H9 (cell line): ENCODE data around the gene SLC25A12. TPM values are rescaled to one million over a fixed set of nuclear protein-coding genes. Genes with fewer than 3 reads are reported as not detected.

Experiments
- DNase-seq: peaks from one replicate; pipeline ENCODE4 v3.0.0-alpha.2; 2017
- H2AFZ ChIP-seq: one replicate; pipeline ENCODE4 v1.6.1; 2013; ENCODE audit warnings: mild to moderate bottlenecking, low read length, control low read depth, moderate library complexity
- H2AK5ac ChIP-seq: 2 replicates; pipeline ENCODE4 v1.6.1; 2013; ENCODE audit warnings: low read length, control low read depth, mixed read lengths; ENCODE audit not compliant: insufficient read length
- H2BK120ac ChIP-seq: one replicate; pipeline ENCODE4 v1.6.1; 2013; ENCODE audit warnings: low read depth, mild to moderate bottlenecking, low read length, control low read depth, inconsistent platforms; ENCODE audit not compliant: poor library complexity, severe bottlenecking
- H2BK12ac ChIP-seq: 2 replicates; pipeline ENCODE4 v1.6.1; 2013; ENCODE audit warnings: low read length, control low read depth, mixed read lengths, low read depth; ENCODE audit not compliant: insufficient read length
- H2BK15ac ChIP-seq: 2 replicates; pipeline ENCODE4 v1.6.1; 2013; ENCODE audit warnings: low read depth, low read length, control low read depth
- H2BK20ac ChIP-seq: one replicate; pipeline ENCODE4 v1.6.1; 2013; ENCODE audit warnings: low read depth, mild to moderate bottlenecking, low read length, control low read depth, inconsistent platforms; ENCODE audit not compliant: poor library complexity, severe bottlenecking
- H2BK5ac ChIP-seq: 2 replicates; pipeline ENCODE4 v1.6.1; 2013; ENCODE audit warnings: low read length, control low read depth, mixed read lengths; ENCODE audit not compliant: insufficient read length
- H3K14ac ChIP-seq: 2 replicates; pipeline ENCODE4 v1.6.1; 2013; ENCODE audit warnings: low read length, control low read depth; ENCODE audit not compliant: insufficient read depth
- H3K18ac ChIP-seq: 2 replicates; pipeline ENCODE4 v1.6.1; 2013; ENCODE audit warnings: low read depth, mild to moderate bottlenecking, mixed read lengths, low read length, control low read depth; ENCODE audit not compliant: insufficient read length
- H3K23ac ChIP-seq: 2 replicates; pipeline ENCODE4 v1.6.1; 2013; ENCODE audit warnings: low read length, control low read depth, mixed read lengths, low read depth; ENCODE audit not compliant: insufficient read length
- H3K23me2 ChIP-seq: 2 replicates; pipeline ENCODE4 v1.6.1; 2013; ENCODE audit warnings: low read depth, mild to moderate bottlenecking, mixed read lengths, low read length, control low read depth; ENCODE audit not compliant: insufficient read length, poor library complexity, severe bottlenecking
- H3K27ac ChIP-seq: 2 replicates; pipeline ENCODE4 v1.5.1; 2013; ENCODE audit warnings: low read length, control low read depth, mixed read lengths, low read depth; ENCODE audit not compliant: insufficient read length
- H3K27me3 ChIP-seq: 2 replicates; pipeline ENCODE4 v1.6.1; 2013; ENCODE audit warnings: low read length, control low read depth, inconsistent platforms; ENCODE audit not compliant: insufficient read depth
- H3K4ac ChIP-seq: 2 replicates; pipeline ENCODE4 v1.6.1; 2013; ENCODE audit warnings: low read depth, mild to moderate bottlenecking, control low read depth, inconsistent platforms, low read length, moderate library complexity
- H3K4me1 ChIP-seq: 2 replicates; pipeline ENCODE4 v1.6.1; 2013; ENCODE audit warnings: low read length, control low read depth, inconsistent platforms; ENCODE audit not compliant: insufficient read depth
- H3K4me2 ChIP-seq: 2 replicates; pipeline ENCODE4 v1.6.1; 2013; ENCODE audit warnings: low read length, control low read depth, mixed read lengths; ENCODE audit not compliant: insufficient read length, insufficient read depth
- H3K56ac ChIP-seq: 2 replicates; pipeline ENCODE4 v1.6.1; 2013; ENCODE audit warnings: low read depth, mild to moderate bottlenecking, mixed read lengths, low read length, control low read depth; ENCODE audit not compliant: insufficient read length
- H3K79me1 ChIP-seq: 2 replicates; pipeline ENCODE4 v1.6.1; 2013; ENCODE audit warnings: low read depth, mild to moderate bottlenecking, moderate library complexity, low read length, control low read depth, inconsistent platforms; ENCODE audit not compliant: insufficient read depth, poor library complexity, severe bottlenecking
- H3K79me2 ChIP-seq: 2 replicates; pipeline ENCODE4 v1.6.1; 2013; ENCODE audit warnings: low read length, control low read depth, inconsistent platforms; ENCODE audit not compliant: insufficient read depth
- H3K9ac ChIP-seq: 2 replicates; pipeline ENCODE4 v1.6.1; 2013; ENCODE audit warnings: low read length, control low read depth, mixed read lengths; ENCODE audit not compliant: insufficient read length; ENCODE audit errors: extremely low read depth
- H3K9me3 ChIP-seq: one replicate; pipeline ENCODE4 v1.6.1; 2013; ENCODE audit warnings: low read depth, low read length, inconsistent platforms; ENCODE audit not compliant: control insufficient read depth
- H3T11ph ChIP-seq: one replicate; pipeline ENCODE4 v1.6.1; 2013; ENCODE audit warnings: mild to moderate bottlenecking, low read length, control low read depth, inconsistent platforms
- H4K20me1 ChIP-seq: one replicate; pipeline ENCODE4 v1.6.1; 2013; ENCODE audit not compliant: control insufficient read depth, insufficient read length, insufficient read depth
- H4K5ac ChIP-seq: 2 replicates; pipeline ENCODE4 v1.6.1; 2013; ENCODE audit warnings: low read depth, mild to moderate bottlenecking, mixed read lengths, low read length, control low read depth; ENCODE audit not compliant: insufficient read length
- H4K8ac ChIP-seq: replicated peaks from 2 replicates; pipeline ENCODE4 v1.6.1; 2013; ENCODE audit warnings: low read length, control low read depth, mixed read lengths, low read depth; ENCODE audit not compliant: insufficient read length
- H4K91ac ChIP-seq: 2 replicates; pipeline ENCODE4 v1.6.1; 2013; ENCODE audit warnings: low read depth, mild to moderate bottlenecking, moderate library complexity, mixed read lengths, low read length, control low read depth; ENCODE audit not compliant: insufficient read length
- H3K27ac Mint-ChIP-seq, 3 experiments: 2 replicates in 2 of 3; 3 replicates in 1 of 3; pipeline ENCODE4 v1.8.0; 2020 to 2021; ENCODE audit warnings: mixed read lengths in 3 of 3, mild to moderate bottlenecking in 1 of 3, moderate library complexity in 1 of 3
- H3K27me3 Mint-ChIP-seq: 2 replicates; pipeline ENCODE4 v1.8.0; 2021; ENCODE audit warnings: low read depth, mild to moderate bottlenecking, moderate library complexity, mixed read lengths
- H3K36me3 Mint-ChIP-seq, 3 experiments: 2 replicates in 2 of 3; 3 replicates in 1 of 3; pipeline ENCODE4 v1.8.0; 2020 to 2021; ENCODE audit warnings: low read depth in 3 of 3, mixed read lengths in 3 of 3; ENCODE audit not compliant: insufficient read depth in 1 of 3
- H3K4me1 Mint-ChIP-seq, 2 experiments: 2 replicates each; pipeline ENCODE4 v1.8.0; 2020; ENCODE audit warnings: mixed read lengths in 2 of 2
- H3K4me3 Mint-ChIP-seq, 2 experiments: 2 replicates in 1 of 2; 3 replicates in 1 of 2; pipeline ENCODE4 v1.8.0; 2020 to 2021; ENCODE audit warnings: mild to moderate bottlenecking in 2 of 2, mixed read lengths in 2 of 2, moderate library complexity in 1 of 2
- H3K9me3 Mint-ChIP-seq, 2 experiments: 2 replicates in 1 of 2; 3 replicates in 1 of 2; pipeline ENCODE4 v1.8.0; 2020; ENCODE audit warnings: mild to moderate bottlenecking in 2 of 2, mixed read lengths in 2 of 2, moderate library complexity in 1 of 2
- WGBS: extraction: QIAGEN DNeasy Blood & Tissue Kit; methylation state at CpG from one replicate; pipeline ENCODE4 v1.1.7; 2013; ENCODE audit warnings: missing lambda C conversion rate, low lambda C conversion rate, mixed read lengths; ENCODE audit not compliant: insufficient read length; ENCODE audit errors: extremely low coverage; 5-methylcytosine and 5-hydroxymethylcytosine counted together
- total RNA-seq: library from RNA; stranded (reverse); gene quantifications from 2 replicates; pipeline ENCODE4 v1.2.1, GENCODE V29; 2021
- TF ChIP-seq, protein P1 (sequence below): fragments of 200-600 bp; sonication (generic); conservative IDR thresholded peaks from 3 replicates; pipeline ENCODE4 v1.8.0; 2021; ENCODE audit warnings: antibody characterized with exemption, mild to moderate bottlenecking

The SLC25A12 gene
- total RNA-seq, 1 experiment from 2014 or later: 10.1 TPM

DNA sequence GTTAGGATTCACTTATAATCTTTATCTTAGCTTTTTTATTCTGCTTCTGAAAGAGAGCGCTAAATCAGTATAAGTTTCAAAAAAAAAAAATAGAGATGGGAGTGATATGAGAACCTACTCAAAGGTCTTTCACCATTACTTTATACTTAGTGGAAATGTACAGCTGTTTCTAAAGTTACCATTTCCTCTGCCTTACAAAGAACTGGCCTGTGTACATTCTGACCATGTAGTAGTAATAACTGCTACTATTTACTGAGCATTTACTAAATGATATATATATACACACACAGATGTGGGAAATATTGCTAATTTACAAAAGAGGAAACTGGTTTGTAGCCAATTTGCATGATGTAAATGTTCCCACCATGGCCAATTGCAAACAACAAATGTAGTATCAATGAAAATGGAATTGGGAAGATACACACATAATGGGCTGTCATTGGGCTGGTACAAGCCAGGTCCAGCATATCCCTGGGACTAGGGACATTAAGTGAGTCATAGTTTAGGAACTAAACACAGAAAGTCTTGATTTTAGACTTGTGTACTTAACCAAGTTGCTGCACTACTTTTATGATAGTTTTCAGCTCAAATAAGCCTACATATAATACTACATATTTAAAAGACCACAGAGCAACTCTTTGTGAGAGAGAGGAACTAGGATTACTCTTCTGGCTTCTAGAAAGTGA, 139.6 kb downstream of the SLC25A12 start:
- H2AFZ ChIP-seq: no peak overlapping the region
- H2AK5ac ChIP-seq: no peak overlapping the region
- H4K20me1 ChIP-seq: no peaks in the 10 kb centered on the region
- no peak overlapping the region for H4K5ac ChIP-seq
- no peaks in the 10 kb centered on the region for H3K4me1 ChIP-seq
- H3K4me2 ChIP-seq: no peak overlapping the region
- no peak overlapping the region for H3K9ac ChIP-seq
- Mint-ChIP-seq H3K4me3 (no peak overlapping the region), H3K27ac (no peak overlapping the region), H3K36me3 (peaks cover 6 to 28% (median 9%) of the 10 kb centered on the region in 3 experiments; a peak in 6 of 7 replicates), H3K27me3 (no peaks in the 10 kb centered on the region), H3K9me3 (peaks cover 0 to 3% of the 10 kb centered on the region in 2 experiments; a peak in 1 of 5 replicates), H3K4me1 (no peaks in the 10 kb centered on the region)
- TF ChIP-seq, protein P1, sequence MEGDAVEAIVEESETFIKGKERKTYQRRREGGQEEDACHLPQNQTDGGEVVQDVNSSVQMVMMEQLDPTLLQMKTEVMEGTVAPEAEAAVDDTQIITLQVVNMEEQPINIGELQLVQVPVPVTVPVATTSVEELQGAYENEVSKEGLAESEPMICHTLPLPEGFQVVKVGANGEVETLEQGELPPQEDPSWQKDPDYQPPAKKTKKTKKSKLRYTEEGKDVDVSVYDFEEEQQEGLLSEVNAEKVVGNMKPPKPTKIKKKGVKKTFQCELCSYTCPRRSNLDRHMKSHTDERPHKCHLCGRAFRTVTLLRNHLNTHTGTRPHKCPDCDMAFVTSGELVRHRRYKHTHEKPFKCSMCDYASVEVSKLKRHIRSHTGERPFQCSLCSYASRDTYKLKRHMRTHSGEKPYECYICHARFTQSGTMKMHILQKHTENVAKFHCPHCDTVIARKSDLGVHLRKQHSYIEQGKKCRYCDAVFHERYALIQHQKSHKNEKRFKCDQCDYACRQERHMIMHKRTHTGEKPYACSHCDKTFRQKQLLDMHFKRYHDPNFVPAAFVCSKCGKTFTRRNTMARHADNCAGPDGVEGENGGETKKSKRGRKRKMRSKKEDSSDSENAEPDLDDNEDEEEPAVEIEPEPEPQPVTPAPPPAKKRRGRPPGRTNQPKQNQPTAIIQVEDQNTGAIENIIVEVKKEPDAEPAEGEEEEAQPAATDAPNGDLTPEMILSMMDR: no peak
- no peaks in the 10 kb centered on the region for H3K79me1 ChIP-seq
- DNase-seq: no peak
- H3K4ac ChIP-seq: no peak overlapping the region
- no peak overlapping the region for H3K14ac ChIP-seq
- H3K27me3 ChIP-seq: no peaks in the 10 kb centered on the region
- H3K23me2 ChIP-seq: no peaks in the 10 kb centered on the region
- no peaks in the 10 kb centered on the region for H3K79me2 ChIP-seq
- no peak overlapping the region for H2BK15ac ChIP-seq
- H3T11ph ChIP-seq: no peak overlapping the region
- no peak overlapping the region for H2BK120ac ChIP-seq
- no peak overlapping the region for H4K8ac ChIP-seq
- H3K27ac ChIP-seq: no peak overlapping the region
- no peak overlapping the region for H3K23ac ChIP-seq
- H4K91ac ChIP-seq: no peak overlapping the region
- no peak overlapping the region for H2BK20ac ChIP-seq
- H2BK12ac ChIP-seq: no peak overlapping the region
- no peak overlapping the region for H3K18ac ChIP-seq
- H3K56ac ChIP-seq: no peak overlapping the region
- H2BK5ac ChIP-seq: no peak overlapping the region
- no CpG with 5 or more reads among the region's 1 CpG for WGBS
- H3K9me3 ChIP-seq: no peaks in the 10 kb centered on the region
